ENCODE results near the gene GPATCH4. TPM values are rescaled to one million over a fixed set of nuclear protein-coding genes. Genes with fewer than 3 reads are reported as not detected.

The GPATCH4 gene
- total RNA-seq, 1 experiment from 2014 or later: 44.4 TPM

DNA sequence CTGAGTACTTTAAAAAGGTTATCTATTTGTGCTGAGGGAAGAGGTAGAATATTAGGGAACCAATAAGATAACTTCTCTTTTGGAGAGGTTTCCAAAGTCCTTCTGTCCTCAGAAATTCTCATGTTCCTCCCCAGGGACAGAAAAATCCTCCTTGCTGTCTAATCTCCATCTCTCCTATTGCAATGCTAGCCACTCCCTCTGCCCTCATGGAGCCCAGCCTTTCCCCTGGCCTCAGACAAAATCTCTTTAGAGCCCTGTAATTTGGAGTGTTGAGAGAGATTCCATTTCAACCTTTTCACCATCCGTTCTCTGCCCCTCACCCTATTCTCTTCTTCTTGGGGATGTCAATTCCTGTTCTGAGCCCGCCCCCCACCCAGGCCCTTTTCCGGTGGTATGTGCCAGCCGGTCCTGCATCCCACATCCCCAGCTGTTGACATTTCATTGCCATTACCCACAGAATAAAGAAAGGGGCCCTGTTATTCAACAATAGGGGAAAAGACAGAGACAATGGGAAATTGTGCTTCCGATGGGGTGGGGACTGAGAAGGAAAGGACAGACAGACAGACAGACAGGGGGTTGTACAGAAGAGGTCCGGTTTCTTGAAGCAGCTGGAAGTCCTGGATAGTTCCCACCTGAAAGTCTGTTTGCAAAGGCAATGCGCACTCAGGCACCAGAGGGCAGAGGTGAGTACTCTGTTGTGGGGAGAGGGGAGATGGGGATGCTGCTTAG lies 17.7 kb upstream of the GPATCH4 start, which contains the start of gene HAPLN2:
Gene HAPLN2, plus strand, starts transcription at position 563 of the 729 bp plus-strand sequence. CDS start 4,076 bp downstream, outside the sequence.
- Histone ChIP-seq H3K27me3 (ENCODE audit: control insufficient read depth, insufficient read depth, low read length) (no peaks in the 10 kb centered on the region), H3K4me1 (ENCODE audit: control insufficient read depth, insufficient read depth, low read length) (peaks cover 4% of the 10 kb centered on the region), H3K9me3 (ENCODE audit: control insufficient read depth, insufficient read depth, low read depth, low read length) (no peaks in the 10 kb centered on the region), H3K27ac (ENCODE audit: low read length) (no peak within 1 kb of the TSS), H3K36me3 (ENCODE audit: control insufficient read depth, insufficient read depth, low read length) (no peaks in the 10 kb centered on the region), H3K4me3 (ENCODE audit: low read depth in 2 of 2, low read length in 2 of 2) (no peak within 1 kb of the TSS)
- in situ Hi-C loops (cut with HindIII; ENCODE audit: low pct_unique_long_range_greater_than_20kb, low sequenced_read_pairs) (no loop called here), intact Hi-C loops (cut with micrococcal nuclease; ENCODE audit: unreplicated experiment) (no loop called here)
- BruUV-seq (replicated peaks): no TSS peak
- TF ChIP-seq TCF7L2 (IDR thresholded peaks at IDR 0.05; ENCODE audit: low read depth, low read length) (no peak), SIN3A (IDR thresholded peaks at IDR 0.05; ENCODE audit: borderline replicate concordance, insufficient read depth, low read depth, low read length) (no peak), CTCF (IDR thresholded peaks at IDR 0.05) (peak; percentile 83)
- DNase-seq (ENCODE audit: low read depth, low spot score) (no peak), ATAC-seq (no peak)
- CTCF ChIA-PET: interaction anchor here (1.3 kb wide), 1 partner anchor 39 kb away, joined by 5 read pairs; no protein-coding TSS in a partner anchor
- POLR2A ChIA-PET: no interaction called here

GRCh38 chr1:156616463-156616862 lies 15.2 kb upstream of the GPATCH4 start:
- Histone ChIP-seq H3K27me3 (ENCODE audit: control insufficient read depth, insufficient read depth, low read length) (no peaks in the 10 kb centered on the region), H3K27ac (ENCODE audit: low read length) (no peak overlapping the region), H3K4me1 (ENCODE audit: control insufficient read depth, insufficient read depth, low read length) (peaks cover 4% of the 10 kb centered on the region), H3K4me3 (ENCODE audit: low read depth in 2 of 2, low read length in 2 of 2) (peak overlapping the region in 1 of 2 experiments; percentile 6; a peak in 1 of 4 replicates), H3K9me3 (ENCODE audit: control insufficient read depth, insufficient read depth, low read depth, low read length) (no peaks in the 10 kb centered on the region), H3K36me3 (ENCODE audit: control insufficient read depth, insufficient read depth, low read length) (no peaks in the 10 kb centered on the region)
- POLR2A ChIA-PET: no interaction called here
- no peak for DNase-seq (ENCODE audit: low read depth, low spot score)
- TF ChIP-seq CTCF (IDR thresholded peaks at IDR 0.05) (no peak), REST (IDR thresholded peaks at IDR 0.05; ENCODE audit: insufficient read depth in 1 of 2, low read depth in 2 of 2, low read length in 1 of 2) (no peak), TCF7L2 (IDR thresholded peaks at IDR 0.05; ENCODE audit: low read depth, low read length) (no peak), POLR2AphosphoS5 (IDR thresholded peaks at IDR 0.05; ENCODE audit: low read depth, low read length) (no peak)
- BruUV-seq (replicated peaks): no TSS peak
- intact Hi-C loops (cut with micrococcal nuclease; ENCODE audit: unreplicated experiment) (no loop called here), in situ Hi-C loops (cut with HindIII; ENCODE audit: low pct_unique_long_range_greater_than_20kb, low sequenced_read_pairs) (no loop called here)
- CTCF ChIA-PET: interaction anchor here (0.7 to 0.9 kb wide), 2 partner anchors 8 to 42 kb away, joined by 3 to 5 read pairs; no protein-coding TSS in a partner anchor
- ATAC-seq: peak; percentile 64

Data from Panc1 (cell line).